T47D (cell line): ENCODE data around the gene TGM2.

Experiments used
- DNase-seq, 2 experiments: peaks; one replicate each; pipeline versions ENCODE4 v3.0.0 to v3.0.0-alpha.2; 2011 to 2012; ENCODE audit warnings: low read depth in 1 of 2, low spot score in 1 of 2
- JUND ChIP-seq: IDR thresholded peaks from 2 replicates; pipeline ENCODE4 v1.6.1; 2012; ENCODE audit warnings: low read depth
- in situ Hi-C: cut with HindIII; loops from 2 replicates; pipeline ENCODE4 v1.10.0; 2016; ENCODE audit warnings: low sequenced_read_pairs, low pct_unique_long_range_greater_than_20kb

Gene TGM2

DNA sequence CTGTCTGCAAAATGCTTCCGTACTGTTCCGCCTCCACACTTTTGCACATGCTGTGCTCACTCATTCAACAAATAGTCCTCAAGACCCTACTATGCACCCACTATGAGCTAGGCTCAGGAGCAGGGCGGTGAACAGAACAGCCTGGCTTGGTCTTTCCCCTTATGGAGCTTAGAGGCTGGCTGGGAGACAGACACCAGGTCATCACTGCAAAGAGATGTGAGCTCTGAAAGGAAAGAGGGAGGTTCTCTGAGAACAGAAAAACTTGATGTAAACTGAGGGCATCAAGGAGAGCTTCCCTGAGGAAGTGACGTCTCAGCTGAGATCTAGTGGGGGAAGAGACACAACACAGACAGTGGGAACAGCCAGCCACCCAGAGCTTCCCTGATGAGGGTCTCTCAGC is 31.0 kb upstream of the TGM2 start:
- no peak for DNase-seq
- TF ChIP-seq JUND, result no peak
- in situ Hi-C loops, result no loop called here

GRCh38 chr20:38195521-38195920 is 30.5 kb upstream of the TGM2 start:
- no peak for DNase-seq
- no peak for TF ChIP-seq JUND
- in situ Hi-C loops, result no loop called here

DNA sequence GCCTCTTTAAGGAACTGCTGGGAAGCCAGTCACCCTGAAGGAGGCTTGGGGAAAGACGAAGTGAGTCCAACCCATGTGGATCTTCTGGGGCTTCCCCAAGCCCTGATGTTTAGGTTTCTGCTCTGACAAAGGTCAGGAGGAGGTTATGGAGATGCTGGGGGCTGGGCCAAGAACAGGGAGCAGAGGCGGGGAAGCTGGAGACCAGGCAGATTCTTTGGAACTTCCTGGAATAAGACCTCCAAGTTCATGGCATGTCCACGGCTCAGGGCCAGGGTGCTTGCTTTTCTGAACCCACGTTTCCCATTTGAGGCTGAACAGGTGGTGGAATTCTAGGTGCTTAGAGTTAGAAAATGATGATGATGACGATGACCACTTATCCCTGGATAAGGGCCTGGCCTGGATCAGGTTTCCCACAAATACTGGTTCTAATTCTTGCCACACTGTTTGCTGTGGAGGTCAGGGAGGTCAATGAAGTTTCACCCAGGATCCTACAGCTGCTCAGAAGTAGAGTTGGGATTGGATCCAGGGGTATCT is 30.0 kb upstream of the TGM2 start:
- no peak for DNase-seq
- in situ Hi-C loops, result no loop called here
- TF ChIP-seq JUND, result no peak

DNA sequence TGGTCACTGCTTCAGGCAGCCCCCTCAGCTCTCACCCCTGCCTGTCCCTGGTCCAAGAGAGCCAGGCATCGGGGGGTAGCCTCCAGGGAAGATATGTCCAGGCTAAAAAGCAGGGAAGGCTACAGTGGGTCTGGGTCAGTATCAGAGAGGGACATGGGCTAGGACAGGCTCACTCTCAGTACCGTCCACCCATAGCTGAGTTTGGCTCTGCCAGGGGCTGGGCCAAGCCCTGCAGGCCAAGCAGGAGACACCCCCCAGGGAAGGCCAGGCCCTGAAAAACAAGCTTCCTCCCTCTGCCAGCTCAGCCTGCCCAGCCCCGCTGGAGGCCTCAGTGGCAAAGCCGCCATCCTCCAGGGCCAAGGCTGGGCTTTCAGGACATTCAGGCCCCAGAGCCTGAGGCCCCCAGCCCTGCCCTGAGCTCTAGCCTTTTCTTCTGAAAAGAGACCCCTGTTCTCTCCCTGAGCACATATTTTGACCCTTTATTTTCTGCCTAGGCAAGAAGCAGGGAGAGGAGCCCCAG is 28.6 kb upstream of the TGM2 start:
- no peak for DNase-seq
- no peak for TF ChIP-seq JUND
- in situ Hi-C loops, result no loop called here

DNA sequence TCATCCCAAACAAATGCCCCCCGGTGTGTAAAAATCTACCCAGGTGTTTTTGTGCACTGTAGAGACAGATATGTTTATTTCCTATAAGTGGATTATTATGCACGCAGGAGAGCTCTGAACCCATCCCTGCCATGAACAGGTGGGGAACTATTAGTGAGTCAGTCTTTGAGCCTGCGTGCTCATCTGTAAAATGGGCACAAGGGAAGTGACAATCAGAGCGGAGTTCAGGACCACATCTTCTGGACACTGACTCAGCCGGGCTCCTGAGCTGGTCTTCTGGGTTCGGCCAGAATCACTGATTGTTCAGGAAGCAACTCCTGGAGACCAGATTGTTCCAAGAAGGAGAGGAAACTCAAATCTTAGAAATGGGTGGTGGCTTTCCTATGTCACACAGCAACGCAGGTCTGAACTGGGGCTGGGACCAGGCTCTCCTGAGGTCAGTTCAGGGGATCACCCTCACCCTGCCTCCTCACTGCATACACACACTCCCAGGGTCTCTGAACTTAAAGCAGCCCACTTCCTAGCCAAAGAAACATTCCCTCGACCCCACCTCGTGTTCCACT is 27.3 kb upstream of the TGM2 start:
- TF ChIP-seq JUND, result no peak
- no peak for DNase-seq
- in situ Hi-C loops, result no loop called here

GRCh38 chr20:38191654-38192053 is 26.6 kb upstream of the TGM2 start:
- no peak for TF ChIP-seq JUND
- no peak for DNase-seq
- in situ Hi-C loops, result no loop called here

DNA sequence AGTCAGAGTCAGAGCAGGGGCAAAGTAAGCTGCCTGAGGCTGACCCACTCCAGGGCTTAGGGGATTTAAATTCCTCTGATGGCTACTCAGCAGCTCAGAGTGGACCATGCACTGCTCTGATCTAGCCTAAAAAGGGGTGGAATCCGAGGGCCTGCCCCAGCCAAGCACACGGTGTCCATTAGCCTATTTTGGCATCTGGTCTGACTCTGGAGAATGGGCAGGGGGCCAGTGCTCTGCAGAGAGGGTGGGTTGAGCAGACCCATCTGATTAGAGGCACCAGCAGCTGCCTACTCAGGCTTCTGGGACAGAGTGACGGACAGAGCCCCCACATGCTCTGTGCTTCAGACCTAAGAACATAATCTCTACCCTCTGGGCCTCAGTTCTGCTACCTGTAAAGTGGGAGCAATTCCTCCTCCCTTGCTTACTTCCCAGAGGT is 25.9 kb upstream of the TGM2 start:
- in situ Hi-C loops, result no loop called here
- no peak for DNase-seq

GRCh38 chr20:38190166-38190565 is 25.1 kb upstream of the TGM2 start:
- no peak for DNase-seq
- no peak for TF ChIP-seq JUND
- in situ Hi-C loops, result no loop called here

More for the DNA sequence above, 25.9 kb upstream of the TGM2 start:
- no peak for TF ChIP-seq JUND

- TF ChIP-seq JUND, result no peak
- in situ Hi-C loops, result no loop called here
- no peak for DNase-seq
Observed at GRCh38 chr20:38187517-38187916, 22.4 kb upstream of the TGM2 start.

DNA sequence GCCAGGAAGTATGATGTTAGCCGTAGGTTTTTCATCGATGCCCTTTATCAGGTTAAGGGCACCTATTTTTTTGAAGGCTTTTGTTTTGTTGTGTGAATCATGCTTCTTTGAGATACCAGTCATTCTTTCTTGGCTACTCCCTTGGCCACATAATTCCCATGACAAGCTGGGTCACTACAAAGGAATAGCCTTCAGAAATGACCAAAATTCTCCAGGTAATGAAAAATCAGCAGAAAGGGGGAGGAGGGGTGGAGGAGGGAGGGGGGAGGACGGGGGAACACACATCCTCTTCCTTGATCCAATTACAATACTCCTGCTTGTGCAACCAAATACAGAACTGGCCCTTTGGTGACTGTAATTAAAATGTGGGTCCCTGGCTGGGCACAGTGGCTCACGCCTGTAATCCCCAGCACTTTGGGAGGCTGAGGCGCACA is 21.7 kb upstream of the TGM2 start:
- no peak for TF ChIP-seq JUND
- no peak for DNase-seq
- in situ Hi-C loops, result no loop called here

DNA sequence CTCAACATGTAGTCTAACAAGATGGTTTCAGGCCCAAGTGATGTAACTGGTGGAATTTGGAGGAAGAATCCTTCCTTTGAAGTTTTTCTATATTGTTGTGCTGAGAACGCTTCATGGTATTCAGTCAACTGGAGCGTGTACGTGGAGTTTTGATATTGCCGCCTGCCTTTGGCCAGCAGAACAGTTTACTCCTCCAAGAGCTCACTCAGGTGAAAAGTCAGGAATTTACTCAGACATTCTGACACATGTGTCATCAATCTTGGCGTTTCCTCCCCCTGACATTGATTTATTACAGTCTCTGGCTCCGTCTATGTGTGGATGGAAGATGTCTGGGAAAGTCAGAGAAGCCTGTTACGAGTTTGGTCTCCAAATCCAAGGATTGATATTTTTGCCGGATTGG is 19.0 kb upstream of the TGM2 start:
- no peak for DNase-seq
- TF ChIP-seq JUND, result no peak
- in situ Hi-C loops, result no loop called here

- in situ Hi-C loops, result no loop called here
- no peak for TF ChIP-seq JUND
- no peak for DNase-seq
Observed at GRCh38 chr20:38181971-38182370, 16.9 kb upstream of the TGM2 start.

DNA sequence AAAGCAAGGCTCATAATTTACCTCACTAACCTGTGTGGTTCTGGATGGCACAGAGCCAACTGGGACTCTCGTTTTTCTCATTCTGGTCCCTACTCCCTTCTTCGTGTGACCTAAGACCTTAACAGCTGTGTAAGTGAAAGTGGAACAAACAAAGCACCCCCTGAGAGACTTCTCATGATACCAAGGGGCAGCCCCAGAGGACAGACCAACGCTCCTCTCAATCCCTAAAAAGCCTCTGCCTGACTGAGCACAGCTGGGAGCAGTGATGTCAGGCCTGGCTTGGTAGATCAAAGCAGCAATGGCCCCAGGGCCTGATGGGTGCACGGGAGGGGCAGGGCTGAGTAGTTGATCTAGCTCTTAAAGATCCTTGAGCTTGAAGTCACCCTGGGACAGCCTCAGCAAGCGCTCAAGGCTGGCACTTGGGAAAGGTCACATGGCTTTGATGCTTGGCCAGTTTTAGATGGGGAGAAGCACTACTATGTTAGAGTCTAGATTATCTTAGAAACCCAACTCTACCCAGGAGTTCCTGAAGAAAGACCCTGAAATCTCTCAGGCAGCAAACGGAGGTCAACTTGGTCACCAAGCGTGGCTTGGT is 16.2 kb upstream of the TGM2 start:
- no peak for DNase-seq
- TF ChIP-seq JUND, result no peak
- in situ Hi-C loops, result no loop called here
